Measurements from ENCODE around the gene ABCA12. TPM values are rescaled to one million over a fixed set of nuclear protein-coding genes. Genes with fewer than 3 reads are reported as not detected.

The ABCA12 gene
- total RNA-seq, 1 donor from 2014 or later, result 0.17 TPM

DNA sequence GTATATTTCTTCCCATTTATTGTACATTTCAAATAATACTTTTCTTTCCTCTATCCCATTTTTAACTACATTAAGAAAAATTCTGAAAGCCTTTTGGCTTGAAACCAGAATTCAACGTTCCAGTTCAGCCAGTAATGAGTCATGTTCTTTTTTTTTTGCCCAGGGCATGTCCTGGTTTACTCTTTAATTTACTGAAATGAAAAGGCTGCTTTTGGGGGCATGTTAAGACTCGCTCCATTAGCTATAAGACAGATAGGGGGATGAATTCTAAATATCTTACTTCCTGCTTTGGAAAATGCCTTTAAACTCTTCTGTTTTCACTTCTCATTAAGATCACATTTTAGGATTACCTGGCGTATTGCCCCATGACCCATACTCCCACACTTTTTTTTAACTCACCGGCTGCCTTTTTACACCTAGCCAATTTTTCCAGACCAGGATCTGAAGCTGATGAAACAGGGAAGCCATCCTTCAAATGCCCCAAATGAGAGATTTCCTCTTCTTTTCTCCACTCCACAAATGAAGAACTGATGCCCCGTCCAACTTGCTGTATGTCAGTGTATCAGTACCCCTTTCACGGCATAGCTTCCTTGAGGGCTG is 585 bp downstream of the ABCA12 start:
- no peaks in the 10 kb centered on the region for H3K36me3 Mint-ChIP-seq
- Histone ChIP-seq H3F3A (ENCODE audit: low read depth) (no peaks in the 10 kb centered on the region), H3K4me1 (no peaks in the 10 kb centered on the region), H3K36me3 (no peaks in the 10 kb centered on the region), H3K4me2 (no peak overlapping the region), H3K9me3 (ENCODE audit: low read depth) (no peaks in the 10 kb centered on the region), H3K27me3 (no peaks in the 10 kb centered on the region), H3K4me3 (no peak overlapping the region), H3K79me2 (ENCODE audit: low read depth) (no peaks in the 10 kb centered on the region), H3K9ac (no peak overlapping the region), H4K20me1 (ENCODE audit: low read depth) (no peaks in the 10 kb centered on the region), H2AFZ (replicated peaks) (no peak overlapping the region), H3K27ac (no peak overlapping the region)
- no peak overlapping the region for H3K27ac Mint-ChIP-seq
- no peak overlapping the region for H3K4me3 Mint-ChIP-seq
- TF ChIP-seq EZH2 (IDR thresholded peaks at IDR 0.05), result no peak
- no peak for TF ChIP-seq EZH2phosphoT487 (IDR thresholded peaks at IDR 0.05)
- TF ChIP-seq, protein P1, sequence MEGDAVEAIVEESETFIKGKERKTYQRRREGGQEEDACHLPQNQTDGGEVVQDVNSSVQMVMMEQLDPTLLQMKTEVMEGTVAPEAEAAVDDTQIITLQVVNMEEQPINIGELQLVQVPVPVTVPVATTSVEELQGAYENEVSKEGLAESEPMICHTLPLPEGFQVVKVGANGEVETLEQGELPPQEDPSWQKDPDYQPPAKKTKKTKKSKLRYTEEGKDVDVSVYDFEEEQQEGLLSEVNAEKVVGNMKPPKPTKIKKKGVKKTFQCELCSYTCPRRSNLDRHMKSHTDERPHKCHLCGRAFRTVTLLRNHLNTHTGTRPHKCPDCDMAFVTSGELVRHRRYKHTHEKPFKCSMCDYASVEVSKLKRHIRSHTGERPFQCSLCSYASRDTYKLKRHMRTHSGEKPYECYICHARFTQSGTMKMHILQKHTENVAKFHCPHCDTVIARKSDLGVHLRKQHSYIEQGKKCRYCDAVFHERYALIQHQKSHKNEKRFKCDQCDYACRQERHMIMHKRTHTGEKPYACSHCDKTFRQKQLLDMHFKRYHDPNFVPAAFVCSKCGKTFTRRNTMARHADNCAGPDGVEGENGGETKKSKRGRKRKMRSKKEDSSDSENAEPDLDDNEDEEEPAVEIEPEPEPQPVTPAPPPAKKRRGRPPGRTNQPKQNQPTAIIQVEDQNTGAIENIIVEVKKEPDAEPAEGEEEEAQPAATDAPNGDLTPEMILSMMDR (IDR thresholded peaks at IDR 0.05), result no peak
- H3K27me3 Mint-ChIP-seq (ENCODE audit: insufficient read depth, low read depth), result no peaks in the 10 kb centered on the region
- peaks cover 2% of the 10 kb centered on the region for H3K4me1 Mint-ChIP-seq
- DNase-seq (ENCODE audit: low spot score), result no peak
- no peaks in the 10 kb centered on the region for H3K9me3 Mint-ChIP-seq

DNA sequence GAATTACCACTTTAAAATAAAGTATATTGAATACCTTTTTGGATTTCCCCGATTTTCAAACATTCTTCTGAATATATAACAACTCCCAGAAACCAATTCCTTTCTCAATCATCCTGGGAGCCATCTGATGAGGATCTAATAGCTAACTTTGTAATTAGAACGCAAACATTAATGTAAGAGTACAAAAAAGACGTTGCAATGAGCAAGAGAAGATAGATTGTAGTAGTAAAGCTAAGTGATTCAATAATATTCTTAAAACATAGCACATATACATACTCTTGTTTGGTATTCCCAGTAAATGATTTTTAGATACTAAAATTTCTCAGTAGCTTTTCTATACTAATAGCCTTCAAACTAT is 1.1 kb downstream of the ABCA12 start:
- Histone ChIP-seq H3K4me3 (no peak overlapping the region), H3K4me1 (no peaks in the 10 kb centered on the region), H3K27me3 (no peaks in the 10 kb centered on the region), H3K79me2 (ENCODE audit: low read depth) (no peaks in the 10 kb centered on the region), H3K27ac (no peak overlapping the region), H3K9ac (no peak overlapping the region), H2AFZ (replicated peaks) (no peak overlapping the region), H3F3A (ENCODE audit: low read depth) (no peaks in the 10 kb centered on the region), H3K36me3 (no peaks in the 10 kb centered on the region), H3K9me3 (ENCODE audit: low read depth) (no peaks in the 10 kb centered on the region), H3K4me2 (no peak overlapping the region), H4K20me1 (ENCODE audit: low read depth) (no peaks in the 10 kb centered on the region)
- TF ChIP-seq EZH2phosphoT487 (IDR thresholded peaks at IDR 0.05) (no peak), EZH2 (IDR thresholded peaks at IDR 0.05) (no peak)
- TF ChIP-seq, protein P1 (IDR thresholded peaks at IDR 0.05), result no peak
- no peak for DNase-seq (ENCODE audit: low spot score)
- H3K27ac Mint-ChIP-seq, result no peak overlapping the region
- H3K4me1 Mint-ChIP-seq, result peaks cover 2% of the 10 kb centered on the region
- no peak overlapping the region for H3K4me3 Mint-ChIP-seq
- H3K9me3 Mint-ChIP-seq, result peaks cover 4% of the 10 kb centered on the region
- no peaks in the 10 kb centered on the region for H3K27me3 Mint-ChIP-seq (ENCODE audit: insufficient read depth, low read depth)
- no peaks in the 10 kb centered on the region for H3K36me3 Mint-ChIP-seq

DNA sequence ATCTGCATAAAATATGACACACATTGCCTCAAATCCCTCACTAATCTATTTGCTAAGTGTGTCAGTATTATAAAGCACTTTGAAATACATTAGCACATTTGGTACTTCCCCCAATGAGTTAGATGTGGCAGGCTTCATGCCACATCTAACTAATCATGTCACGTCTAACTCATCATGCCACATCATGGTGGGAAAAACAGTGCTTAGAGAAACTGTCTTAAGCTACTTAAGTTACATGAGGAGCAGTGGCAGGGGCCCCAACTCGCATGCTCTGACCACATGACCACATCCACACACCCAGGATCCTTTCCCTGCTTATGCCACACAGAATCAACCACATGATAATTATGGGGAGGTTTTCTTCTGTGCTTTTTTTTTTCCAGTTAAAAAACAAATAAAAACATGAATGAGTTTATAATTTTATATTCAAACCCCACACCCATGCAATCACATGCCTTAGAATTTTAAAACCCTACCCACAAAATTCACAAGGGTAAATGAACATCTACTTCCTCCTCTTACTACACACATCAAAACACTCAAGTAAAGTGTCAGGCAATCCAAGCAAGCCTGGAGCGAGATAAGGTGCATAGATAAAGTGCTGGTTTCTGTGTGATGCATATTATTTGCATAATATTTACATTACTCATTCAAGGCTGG is 1.6 kb downstream of the ABCA12 start:
- Histone ChIP-seq H3K4me2 (no peak overlapping the region), H3K79me2 (ENCODE audit: low read depth) (no peaks in the 10 kb centered on the region), H3K9ac (no peak overlapping the region), H3K4me3 (no peak overlapping the region), H2AFZ (replicated peaks) (no peak overlapping the region), H3K9me3 (ENCODE audit: low read depth) (no peaks in the 10 kb centered on the region), H3K4me1 (no peaks in the 10 kb centered on the region), H3K27me3 (no peaks in the 10 kb centered on the region), H3K27ac (no peak overlapping the region), H3F3A (ENCODE audit: low read depth) (no peaks in the 10 kb centered on the region), H3K36me3 (no peaks in the 10 kb centered on the region), H4K20me1 (ENCODE audit: low read depth) (no peaks in the 10 kb centered on the region)
- no peaks in the 10 kb centered on the region for H3K27me3 Mint-ChIP-seq (ENCODE audit: insufficient read depth, low read depth)
- H3K4me3 Mint-ChIP-seq, result no peak overlapping the region
- no peaks in the 10 kb centered on the region for H3K36me3 Mint-ChIP-seq
- peaks cover 4% of the 10 kb centered on the region for H3K9me3 Mint-ChIP-seq
- no peak for DNase-seq (ENCODE audit: low spot score)
- TF ChIP-seq, protein P1 (IDR thresholded peaks at IDR 0.05), result no peak
- no peak overlapping the region for H3K27ac Mint-ChIP-seq
- H3K4me1 Mint-ChIP-seq, result peaks cover 2% of the 10 kb centered on the region
